Peyer's patch (tissue), 4 donors: ENCODE results near the gene SYN1. TPM values are rescaled to one million over a fixed set of nuclear protein-coding genes. Genes with fewer than 3 reads are reported as not detected.

Experiments used
- DNase-seq, 3 donors: peaks; one replicate each; pipeline ENCODE4 v3.0.0-alpha.2; 2017 to 2019
- H3K27ac ChIP-seq, 4 donors: fragments of 200-600 bp; sonication (generic); one replicate each; pipeline ENCODE4 v1.5.1; 2016 to 2019
- H3K27me3 ChIP-seq, 2 donors: fragments of 200-600 bp; sonication (generic); one replicate each; pipeline ENCODE4 v1.5.1; 2019
- H3K36me3 ChIP-seq, 3 donors: fragments of 200-600 bp; sonication (generic); one replicate each; pipeline ENCODE4 v1.5.1; 2016 to 2019
- H3K4me1 ChIP-seq, 4 donors: fragments of 200-600 bp; sonication (generic); one replicate each; pipeline ENCODE4 v1.5.1; 2016 to 2019
- H3K4me3 ChIP-seq, 4 donors: fragments of 200-600 bp; sonication (generic); 1 replicate in 3 of 4; 2 replicates in 1 of 4; pipeline ENCODE4 v1.5.1; 2016 to 2019; ENCODE audit warnings: mild to moderate bottlenecking in 1 of 4
- H3K9me3 ChIP-seq, 4 donors: fragments of 200-600 bp; sonication (generic); one replicate each; pipeline ENCODE4 v1.5.1; 2016 to 2019; ENCODE audit warnings: mild to moderate bottlenecking in 1 of 4
- POLR2A ChIP-seq, 2 donors: fragments of 450-650 bp; IDR thresholded peaks; one replicate each; pipeline ENCODE4 v1.5.1; 2017; ENCODE audit warnings: antibody characterized with exemption in 2 of 2, mild to moderate bottlenecking in 2 of 2, moderate library complexity in 2 of 2
- total RNA-seq, 4 donors: library from RNA; depleted of rRNA; stranded (reverse); fragments of >200 nt; gene quantifications; one replicate each; pipeline ENCODE4 v1.1.0, GENCODE V29; 2016
- TF ChIP-seq, protein P1 (sequence below), 6 experiments: fragments of 450-650 bp in 4 of 6; fragments of 200-600 bp in 2 of 6; sonication (generic) in 1 of 6; IDR thresholded peaks; one replicate each; pipeline ENCODE4 v1.5.1; 2017 to 2019; ENCODE audit warnings: antibody characterized with exemption in 6 of 6, mild to moderate bottlenecking in 3 of 6, moderate library complexity in 1 of 6

The SYN1 gene
- total RNA-seq, 4 donors from 2014 or later, result 0.67 TPM; not detected in 3

GRCh38 chrX:47632666-47633065 lies 13.0 kb upstream of the SYN1 start:
- Histone ChIP-seq H3K4me3 (no peak overlapping the region), H3K27ac (no peak overlapping the region), H3K4me1 (no peaks in the 10 kb centered on the region), H3K27me3 (no peaks in the 10 kb centered on the region), H3K9me3 (no peaks in the 10 kb centered on the region), H3K36me3 (peaks cover 0 to 10% (median 0%) of the 10 kb centered on the region in 3 donors)
- no peak for TF ChIP-seq POLR2A (IDR thresholded peaks at IDR 0.05)
- TF ChIP-seq, protein P1, sequence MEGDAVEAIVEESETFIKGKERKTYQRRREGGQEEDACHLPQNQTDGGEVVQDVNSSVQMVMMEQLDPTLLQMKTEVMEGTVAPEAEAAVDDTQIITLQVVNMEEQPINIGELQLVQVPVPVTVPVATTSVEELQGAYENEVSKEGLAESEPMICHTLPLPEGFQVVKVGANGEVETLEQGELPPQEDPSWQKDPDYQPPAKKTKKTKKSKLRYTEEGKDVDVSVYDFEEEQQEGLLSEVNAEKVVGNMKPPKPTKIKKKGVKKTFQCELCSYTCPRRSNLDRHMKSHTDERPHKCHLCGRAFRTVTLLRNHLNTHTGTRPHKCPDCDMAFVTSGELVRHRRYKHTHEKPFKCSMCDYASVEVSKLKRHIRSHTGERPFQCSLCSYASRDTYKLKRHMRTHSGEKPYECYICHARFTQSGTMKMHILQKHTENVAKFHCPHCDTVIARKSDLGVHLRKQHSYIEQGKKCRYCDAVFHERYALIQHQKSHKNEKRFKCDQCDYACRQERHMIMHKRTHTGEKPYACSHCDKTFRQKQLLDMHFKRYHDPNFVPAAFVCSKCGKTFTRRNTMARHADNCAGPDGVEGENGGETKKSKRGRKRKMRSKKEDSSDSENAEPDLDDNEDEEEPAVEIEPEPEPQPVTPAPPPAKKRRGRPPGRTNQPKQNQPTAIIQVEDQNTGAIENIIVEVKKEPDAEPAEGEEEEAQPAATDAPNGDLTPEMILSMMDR (IDR thresholded peaks at IDR 0.05), result no peak
- no peak for DNase-seq

DNA sequence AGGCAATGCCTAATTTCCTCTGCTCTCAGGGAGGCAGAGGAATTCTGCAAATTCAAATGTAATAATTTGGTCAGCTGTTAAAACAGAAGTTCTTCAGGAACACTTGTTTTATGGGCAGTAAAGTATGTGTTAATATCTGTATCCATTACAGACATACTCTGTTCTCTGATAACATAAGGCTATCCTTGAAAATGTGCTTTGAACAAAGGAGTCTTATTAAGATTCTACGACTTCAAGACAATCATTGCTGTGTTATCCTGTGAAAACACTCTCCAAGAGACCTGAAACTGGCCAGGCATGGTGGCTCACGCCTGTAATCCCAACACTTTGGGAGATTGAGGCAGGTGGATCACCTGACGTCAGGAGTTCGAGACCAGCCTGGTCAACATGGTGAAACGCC lies 12.0 kb upstream of the SYN1 start:
- peaks cover 0 to under 1% (median 0%) of the 10 kb centered on the region in 3 donors for H3K36me3 ChIP-seq
- no peak for DNase-seq
- no peak overlapping the region for H3K4me3 ChIP-seq
- no peaks in the 10 kb centered on the region for H3K9me3 ChIP-seq
- no peaks in the 10 kb centered on the region for H3K27me3 ChIP-seq
- TF ChIP-seq, protein P1 (IDR thresholded peaks at IDR 0.05), result no peak
- no peak for TF ChIP-seq POLR2A (IDR thresholded peaks at IDR 0.05)
- no peak overlapping the region for H3K27ac ChIP-seq
- H3K4me1 ChIP-seq, result no peaks in the 10 kb centered on the region

DNA sequence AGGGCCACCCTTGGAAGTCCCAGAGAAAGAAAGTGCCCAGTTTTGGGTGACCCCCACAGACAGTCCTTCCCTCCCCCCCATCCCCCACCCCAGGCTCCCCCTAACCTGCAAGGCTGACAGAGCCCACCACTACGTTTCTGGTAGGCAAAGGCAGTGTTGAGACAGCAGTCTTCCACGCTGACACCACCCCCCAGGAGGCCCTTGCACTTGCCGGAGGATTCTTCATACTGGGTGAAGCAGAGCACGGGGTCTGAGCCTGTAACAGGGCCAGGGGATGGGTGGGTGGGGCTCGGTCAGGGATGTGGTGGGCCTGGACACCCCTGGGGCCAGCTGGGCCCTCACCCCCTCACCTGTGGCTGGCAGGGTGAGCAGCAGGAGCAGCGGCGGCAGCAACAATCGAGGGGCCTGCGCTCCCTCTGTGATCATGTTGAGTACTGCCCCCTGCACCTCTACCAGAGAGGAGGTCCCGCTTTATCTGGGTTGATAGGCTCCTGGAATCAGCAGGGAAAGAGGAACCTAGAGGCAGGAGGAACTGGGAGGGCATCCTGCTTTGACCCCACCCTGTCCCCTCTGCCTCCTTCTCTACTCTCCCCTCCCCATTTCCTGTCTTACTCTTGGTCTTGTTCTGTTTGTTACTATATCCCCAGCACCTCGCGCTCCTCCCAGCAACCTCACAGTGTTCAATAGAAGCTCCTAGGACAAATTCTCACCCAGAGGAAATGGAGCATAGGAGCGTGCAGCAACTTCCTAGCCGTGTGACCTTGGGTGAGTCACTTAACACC lies 10.0 kb upstream of the SYN1 start, which contains the start of gene CFP:
CFP (minus strand) TSS at position 512 of the 782 bp plus-strand sequence; CDS start at position 426, 86 bp downstream.
- H3K4me3 ChIP-seq, result no peak within 1 kb of the TSS
- TF ChIP-seq, protein P1 (IDR thresholded peaks at IDR 0.05), result no peak
- TF ChIP-seq POLR2A (IDR thresholded peaks at IDR 0.05), result no peak

DNA sequence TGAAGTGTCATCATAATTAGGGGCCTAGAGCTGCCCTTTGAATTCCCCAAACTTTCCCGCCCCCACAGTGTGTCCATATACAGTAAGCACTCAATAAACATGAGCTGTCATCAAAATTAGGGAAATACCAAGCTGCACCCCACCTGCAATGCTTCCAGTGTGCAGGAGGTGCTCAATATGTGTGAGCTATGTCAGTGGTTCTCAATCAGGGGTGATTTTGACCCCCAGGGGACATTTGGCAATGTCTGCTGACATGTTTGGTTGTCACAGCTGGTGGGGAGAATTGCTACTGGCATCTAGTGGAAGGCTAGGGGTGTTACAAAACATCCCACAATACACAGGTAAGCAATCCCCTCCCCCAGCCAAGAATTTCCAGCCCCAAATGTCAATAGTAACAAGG lies 9.3 kb upstream of the SYN1 start:
- no peaks in the 10 kb centered on the region for H3K36me3 ChIP-seq
- no peaks in the 10 kb centered on the region for H3K27me3 ChIP-seq
- H3K4me1 ChIP-seq, result no peaks in the 10 kb centered on the region
- H3K27ac ChIP-seq, result no peak overlapping the region
- H3K4me3 ChIP-seq, result no peak overlapping the region
- H3K9me3 ChIP-seq, result no peaks in the 10 kb centered on the region
- TF ChIP-seq, protein P1 (IDR thresholded peaks at IDR 0.05), result no peak
- TF ChIP-seq POLR2A (IDR thresholded peaks at IDR 0.05), result no peak
- no peak for DNase-seq

More for the DNA sequence above, 10.0 kb upstream of the SYN1 start, which contains the start of gene CFP:
- no peaks in the 10 kb centered on the region for H3K27me3 ChIP-seq
- no peaks in the 10 kb centered on the region for H3K9me3 ChIP-seq
- H3K27ac ChIP-seq, result peak within 1 kb of the TSS in 1 of 4 donors; percentile 17
- H3K36me3 ChIP-seq, result no peaks in the 10 kb centered on the region
- no peaks in the 10 kb centered on the region for H3K4me1 ChIP-seq
- no peak for DNase-seq

DNA sequence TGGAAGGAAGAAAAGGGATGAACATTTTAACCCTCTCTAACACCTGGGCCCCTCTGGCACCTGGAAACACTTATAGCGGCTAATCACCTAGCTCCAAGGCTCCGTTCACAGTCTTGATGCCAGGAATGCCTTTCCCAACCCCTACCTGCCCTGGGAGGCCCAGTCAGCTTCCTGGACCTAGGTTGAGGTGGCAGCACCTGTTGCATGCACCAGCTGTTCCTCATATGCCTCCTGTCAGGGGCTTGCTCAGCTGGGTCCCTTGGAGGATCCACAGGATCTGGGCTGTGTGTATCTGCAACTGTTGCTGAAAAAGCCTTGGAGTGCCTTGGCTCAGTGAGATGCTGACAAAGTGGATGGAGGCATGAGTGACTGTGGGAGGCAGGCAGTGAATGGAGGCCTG lies 5.7 kb upstream of the SYN1 start:
- DNase-seq, result no peak
- Histone ChIP-seq H3K9me3 (no peaks in the 10 kb centered on the region), H3K4me1 (no peaks in the 10 kb centered on the region), H3K27ac (no peak overlapping the region), H3K27me3 (no peaks in the 10 kb centered on the region), H3K4me3 (no peak overlapping the region), H3K36me3 (no peaks in the 10 kb centered on the region)
- TF ChIP-seq, protein P1 (IDR thresholded peaks at IDR 0.05), result no peak
- TF ChIP-seq POLR2A (IDR thresholded peaks at IDR 0.05), result no peak
